Regular cardiac myocyte (primary cell): ENCODE results near the gene CISD2. TPM values are rescaled to one million over a fixed set of nuclear protein-coding genes. Genes with fewer than 3 reads are reported as not detected.

Experiments used
- total RNA-seq: library from RNA; depleted of rRNA; stranded (reverse); fragments of >200 nt; gene quantifications from 2 replicates; pipeline ENCODE4 v1.2.3, GENCODE V29; 2014

Gene CISD2
- 27.3 and 29.5 TPM in 2 replicates for total RNA-seq

GRCh38 chr4:102868781-102869568, at the start of gene CISD2:
Gene CISD2 (plus strand): TSS chr4:102868992. CDS start chr4:102869085, 93 bp downstream.

GRCh38 chr4:102826890-102827673, 41.7 kb upstream of the CISD2 start, which contains the start of gene UBE2D3:
Gene UBE2D3 (minus strand): TSS chr4:102827551. CDS start chr4:102826508, 1,043 bp downstream.

Other genes starting within 250 kb of the CISD2 start
- gene MANBA, start 108.0 kb upstream of the CISD2 start, total RNA-seq: 24.9 and 120 TPM in 2 replicates
- 308 and 357 TPM in 2 replicates for gene UBE2D3, start 41.4 kb upstream of the CISD2 start, total RNA-seq
- 0.58 and 2.0 TPM in 2 replicates for gene SLC9B1, start 150.7 kb downstream of the CISD2 start, total RNA-seq
- 16.7 and 20.6 TPM in 2 replicates for gene SLC9B2, start 207.8 kb downstream of the CISD2 start, total RNA-seq
- gene BDH2, start 230.8 kb downstream of the CISD2 start, total RNA-seq: 33.5 and 73.6 TPM in 2 replicates